HepG2 (cell line): Measurements from ENCODE around the gene SH2D3A. TPM values are rescaled to one million over a fixed set of nuclear protein-coding genes. Genes with fewer than 3 reads are reported as not detected.

ENCODE experiments used
- ATF7 ChIP-seq, 2 experiments: fragments of 450-650 bp in 1 of 2; sonication (generic) in 1 of 2; formaldehyde crosslinking in 1 of 2; IDR thresholded peaks; 2 replicates each; pipeline versions ENCODE4 v1.4.0 to v1.6.1; 2016 to 2020; ENCODE audit warnings: antibody characterized with exemption in 1 of 2, mild to moderate bottlenecking in 1 of 2, missing genetic modification reagents in 1 of 2
- FOXO1 ChIP-seq: sonication (generic); formaldehyde crosslinking; IDR thresholded peaks from 2 replicates; pipeline ENCODE4 v1.4.0; 2020; ENCODE audit warnings: missing genetic modification reagents
- GABPA ChIP-seq, 2 experiments: IDR thresholded peaks; 2 replicates each; pipeline ENCODE4 v1.6.1; 2011 to 2016; ENCODE audit warnings: low read depth in 2 of 2, low read length in 1 of 2, missing biosample characterization in 1 of 2, missing genetic modification characterization in 1 of 2
- GABPB1 ChIP-seq: IDR thresholded peaks from 2 replicates; pipeline ENCODE4 v1.6.1; 2016; ENCODE audit warnings: mild to moderate bottlenecking, missing genetic modification reagents, moderate library complexity, missing compliant biosample characterization
- HDAC1 ChIP-seq: sonication (generic); formaldehyde crosslinking; IDR thresholded peaks from 2 replicates; pipeline ENCODE4 v1.5.1; 2020; ENCODE audit warnings: mild to moderate bottlenecking, missing genetic modification reagents
- IKZF1 ChIP-seq: fragments of 450-650 bp; IDR thresholded peaks from 2 replicates; pipeline ENCODE4 v1.7.1; 2016
- KMT2A ChIP-seq: sonication (generic); formaldehyde crosslinking; IDR thresholded peaks from 2 replicates; pipeline ENCODE4 v1.4.0; 2020; ENCODE audit warnings: missing genetic modification reagents
- MTF2 ChIP-seq: sonication (generic); formaldehyde crosslinking; IDR thresholded peaks from 2 replicates; pipeline ENCODE4 v1.5.0; 2020; ENCODE audit warnings: missing genetic modification reagents, borderline replicate concordance
- NR0B2 ChIP-seq: sonication (generic); formaldehyde crosslinking; IDR thresholded peaks from 2 replicates; pipeline ENCODE4 v1.4.0; 2020; ENCODE audit warnings: mild to moderate bottlenecking, missing genetic modification reagents
- RBM39 ChIP-seq: fragments of 200-400 bp; formaldehyde crosslinking; IDR thresholded peaks from one replicate; pipeline ENCODE4 v1.6.1; 2018; ENCODE audit warnings: antibody characterized with exemption, mild to moderate bottlenecking, low read depth, low read length; ENCODE audit not compliant: poor library complexity, severe bottlenecking
- TCF7L2 ChIP-seq: IDR thresholded peaks from 2 replicates; pipeline ENCODE4 v1.6.1; 2011; ENCODE audit warnings: mild to moderate bottlenecking, low read depth, low read length, moderate library complexity
- ZNF124 ChIP-seq: sonication (generic); formaldehyde crosslinking; IDR thresholded peaks from 2 replicates; pipeline ENCODE4 v1.4.0; 2020; ENCODE audit warnings: missing genetic modification reagents
- ZNF3 ChIP-seq: IDR thresholded peaks from 2 replicates; pipeline ENCODE4 v1.7.0; 2017; ENCODE audit warnings: inconsistent platforms
- ZNF383 ChIP-seq: sonication (generic); formaldehyde crosslinking; IDR thresholded peaks from 2 replicates; pipeline ENCODE4 v1.4.0; 2020; ENCODE audit warnings: missing genetic modification reagents, mild to moderate bottlenecking, borderline replicate concordance
- ZNF850 ChIP-seq: sonication (generic); formaldehyde crosslinking; conservative IDR thresholded peaks from 2 replicates; pipeline ENCODE4 v1.9.0; 2021; ENCODE audit warnings: mild to moderate bottlenecking, missing genetic modification reagents
- polyA plus RNA-seq, 8 experiments: library from polyadenylated mRNA; depleted of rRNA in 3 of 8; stranded (reverse) in 7 of 8; unstranded in 1 of 8; fragments of >200 nt; fragmentation: Illumina TruSeq in 4 of 8; extraction: Trizol in 4 of 8; gene quantifications; 2 replicates each; pipeline versions ENCODE4 v1.2.1 to v1.2.3, GENCODE V29; 2011 to 2016; ENCODE audit warnings: low read depth in 4 of 8, missing spikeins in 1 of 8, mixed read lengths in 1 of 8; ENCODE audit not compliant: insufficient read depth in 1 of 8
- total RNA-seq, 5 experiments: library from RNA; depleted of rRNA; stranded (reverse); fragments of >200 nt; fragmentation: Illumina TruSeq; extraction: Trizol; gene quantifications; 2 replicates each; pipeline ENCODE4 v1.2.3, GENCODE V29; 2016; ENCODE audit warnings: low read depth in 1 of 5
- TF ChIP-seq, protein P1 (sequence below): sonication (generic); formaldehyde crosslinking; IDR thresholded peaks from 2 replicates; pipeline ENCODE4 v1.4.0; 2020; ENCODE audit warnings: missing genetic modification reagents
- TF ChIP-seq, protein P2 (sequence below): IDR thresholded peaks from 2 replicates; pipeline ENCODE4 v1.6.1; 2016; ENCODE audit warnings: mild to moderate bottlenecking
- TF ChIP-seq, protein P3 (sequence below): sonication (generic); formaldehyde crosslinking; IDR thresholded peaks from 2 replicates; pipeline ENCODE4 v1.4.0; 2020; ENCODE audit warnings: missing genetic modification reagents, borderline replicate concordance
- TF ChIP-seq, protein P4 (sequence below): sonication (generic); formaldehyde crosslinking; IDR thresholded peaks from 2 replicates; pipeline ENCODE4 v1.4.0; 2020; ENCODE audit warnings: low read depth, mild to moderate bottlenecking, missing genetic modification reagents

SH2D3A gene
- total and polyA plus RNA-seq, 2 of the 13 experiments (the other 11 are each of a cell fraction or from before 2014, with no cell fraction given) = 1.0 to 2.2 TPM

GRCh38 chr19:6740589-6741343 is 26.5 kb downstream of the SH2D3A start (continued):
- TF ChIP-seq, protein P1, sequence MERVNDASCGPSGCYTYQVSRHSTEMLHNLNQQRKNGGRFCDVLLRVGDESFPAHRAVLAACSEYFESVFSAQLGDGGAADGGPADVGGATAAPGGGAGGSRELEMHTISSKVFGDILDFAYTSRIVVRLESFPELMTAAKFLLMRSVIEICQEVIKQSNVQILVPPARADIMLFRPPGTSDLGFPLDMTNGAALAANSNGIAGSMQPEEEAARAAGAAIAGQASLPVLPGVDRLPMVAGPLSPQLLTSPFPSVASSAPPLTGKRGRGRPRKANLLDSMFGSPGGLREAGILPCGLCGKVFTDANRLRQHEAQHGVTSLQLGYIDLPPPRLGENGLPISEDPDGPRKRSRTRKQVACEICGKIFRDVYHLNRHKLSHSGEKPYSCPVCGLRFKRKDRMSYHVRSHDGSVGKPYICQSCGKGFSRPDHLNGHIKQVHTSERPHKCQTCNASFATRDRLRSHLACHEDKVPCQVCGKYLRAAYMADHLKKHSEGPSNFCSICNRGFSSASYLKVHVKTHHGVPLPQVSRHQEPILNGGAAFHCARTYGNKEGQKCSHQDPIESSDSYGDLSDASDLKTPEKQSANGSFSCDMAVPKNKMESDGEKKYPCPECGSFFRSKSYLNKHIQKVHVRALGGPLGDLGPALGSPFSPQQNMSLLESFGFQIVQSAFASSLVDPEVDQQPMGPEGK (CRISPR knock-in tag) = peak; percentile 95
- TF ChIP-seq, protein P2, sequence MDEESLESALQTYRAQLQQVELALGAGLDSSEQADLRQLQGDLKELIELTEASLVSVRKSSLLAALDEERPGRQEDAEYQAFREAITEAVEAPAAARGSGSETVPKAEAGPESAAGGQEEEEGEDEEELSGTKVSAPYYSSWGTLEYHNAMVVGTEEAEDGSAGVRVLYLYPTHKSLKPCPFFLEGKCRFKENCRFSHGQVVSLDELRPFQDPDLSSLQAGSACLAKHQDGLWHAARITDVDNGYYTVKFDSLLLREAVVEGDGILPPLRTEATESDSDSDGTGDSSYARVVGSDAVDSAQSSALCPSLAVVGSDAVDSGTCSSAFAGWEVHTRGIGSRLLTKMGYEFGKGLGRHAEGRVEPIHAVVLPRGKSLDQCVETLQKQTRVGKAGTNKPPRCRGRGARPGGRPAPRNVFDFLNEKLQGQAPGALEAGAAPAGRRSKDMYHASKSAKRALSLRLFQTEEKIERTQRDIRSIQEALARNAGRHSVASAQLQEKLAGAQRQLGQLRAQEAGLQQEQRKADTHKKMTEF (CRISPR knock-in tag) = peak; percentile 27; the same call in 1 of the 2 replicates
- no peak for TF ChIP-seq ZNF124 (CRISPR knock-in tag)
- TF ChIP-seq GABPA (IDR thresholded peaks at IDR 0.05; ENCODE audit: low read depth, low read length) = peak; percentile 50
- peak; percentile 54; the same call in 1 of the 2 replicates for TF ChIP-seq GABPA (CRISPR knock-in tag; IDR thresholded peaks at IDR 0.05; ENCODE audit: low read depth)
- TF ChIP-seq ZNF850 = no peak
- TF ChIP-seq HDAC1 = peak; percentile 62
- TF ChIP-seq RBM39 = no peak
- TF ChIP-seq IKZF1 = no peak
- TF ChIP-seq ZNF3 (CRISPR knock-in tag) = no peak
- peak; percentile 75 for TF ChIP-seq GABPB1 (CRISPR knock-in tag)
- no peak for TF ChIP-seq MTF2 (CRISPR knock-in tag)
- TF ChIP-seq ATF7 (IDR thresholded peaks at IDR 0.05) = no peak
- TF ChIP-seq ATF7 (CRISPR knock-in tag; IDR thresholded peaks at IDR 0.05) = no peak
- TF ChIP-seq TCF7L2 = no peak
- TF ChIP-seq ZNF383 = no peak
- TF ChIP-seq, protein P3, sequence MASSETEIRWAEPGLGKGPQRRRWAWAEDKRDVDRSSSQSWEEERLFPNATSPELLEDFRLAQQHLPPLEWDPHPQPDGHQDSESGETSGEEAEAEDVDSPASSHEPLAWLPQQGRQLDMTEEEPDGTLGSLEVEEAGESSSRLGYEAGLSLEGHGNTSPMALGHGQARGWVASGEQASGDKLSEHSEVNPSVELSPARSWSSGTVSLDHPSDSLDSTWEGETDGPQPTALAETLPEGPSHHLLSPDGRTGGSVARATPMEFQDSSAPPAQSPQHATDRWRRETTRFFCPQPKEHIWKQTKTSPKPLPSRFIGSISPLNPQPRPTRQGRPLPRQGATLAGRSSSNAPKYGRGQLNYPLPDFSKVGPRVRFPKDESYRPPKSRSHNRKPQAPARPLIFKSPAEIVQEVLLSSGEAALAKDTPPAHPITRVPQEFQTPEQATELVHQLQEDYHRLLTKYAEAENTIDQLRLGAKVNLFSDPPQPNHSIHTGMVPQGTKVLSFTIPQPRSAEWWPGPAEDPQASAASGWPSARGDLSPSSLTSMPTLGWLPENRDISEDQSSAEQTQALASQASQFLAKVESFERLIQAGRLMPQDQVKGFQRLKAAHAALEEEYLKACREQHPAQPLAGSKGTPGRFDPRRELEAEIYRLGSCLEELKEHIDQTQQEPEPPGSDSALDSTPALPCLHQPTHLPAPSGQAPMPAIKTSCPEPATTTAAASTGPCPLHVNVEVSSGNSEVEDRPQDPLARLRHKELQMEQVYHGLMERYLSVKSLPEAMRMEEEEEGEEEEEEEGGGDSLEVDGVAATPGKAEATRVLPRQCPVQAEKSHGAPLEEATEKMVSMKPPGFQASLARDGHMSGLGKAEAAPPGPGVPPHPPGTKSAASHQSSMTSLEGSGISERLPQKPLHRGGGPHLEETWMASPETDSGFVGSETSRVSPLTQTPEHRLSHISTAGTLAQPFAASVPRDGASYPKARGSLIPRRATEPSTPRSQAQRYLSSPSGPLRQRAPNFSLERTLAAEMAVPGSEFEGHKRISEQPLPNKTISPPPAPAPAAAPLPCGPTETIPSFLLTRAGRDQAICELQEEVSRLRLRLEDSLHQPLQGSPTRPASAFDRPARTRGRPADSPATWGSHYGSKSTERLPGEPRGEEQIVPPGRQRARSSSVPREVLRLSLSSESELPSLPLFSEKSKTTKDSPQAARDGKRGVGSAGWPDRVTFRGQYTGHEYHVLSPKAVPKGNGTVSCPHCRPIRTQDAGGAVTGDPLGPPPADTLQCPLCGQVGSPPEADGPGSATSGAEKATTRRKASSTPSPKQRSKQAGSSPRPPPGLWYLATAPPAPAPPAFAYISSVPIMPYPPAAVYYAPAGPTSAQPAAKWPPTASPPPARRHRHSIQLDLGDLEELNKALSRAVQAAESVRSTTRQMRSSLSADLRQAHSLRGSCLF (CRISPR knock-in tag) = no peak
- 0 out of 2 replicates have a peak, but pooled peaks have one; percentile 16 for TF ChIP-seq FOXO1 (CRISPR knock-in tag)
- TF ChIP-seq KMT2A (CRISPR knock-in tag) = peak; percentile 48; the same call in 1 of the 2 replicates
- TF ChIP-seq, protein P4, sequence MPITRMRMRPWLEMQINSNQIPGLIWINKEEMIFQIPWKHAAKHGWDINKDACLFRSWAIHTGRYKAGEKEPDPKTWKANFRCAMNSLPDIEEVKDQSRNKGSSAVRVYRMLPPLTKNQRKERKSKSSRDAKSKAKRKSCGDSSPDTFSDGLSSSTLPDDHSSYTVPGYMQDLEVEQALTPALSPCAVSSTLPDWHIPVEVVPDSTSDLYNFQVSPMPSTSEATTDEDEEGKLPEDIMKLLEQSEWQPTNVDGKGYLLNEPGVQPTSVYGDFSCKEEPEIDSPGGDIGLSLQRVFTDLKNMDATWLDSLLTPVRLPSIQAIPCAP (CRISPR knock-in tag) = no peak
- no peak for TF ChIP-seq NR0B2 (CRISPR knock-in tag)
